Fibroblast of villous mesenchyme (primary cell): ENCODE measurements around the gene INPP4B. TPM values are rescaled to one million over a fixed set of nuclear protein-coding genes. Genes with fewer than 3 reads are reported as not detected.

Experiments used
- DNase-seq: peaks from one replicate; pipeline ENCODE4 v3.0.0-alpha.2; 2010; ENCODE audit warnings: low read depth
- H3K4me3 ChIP-seq: 2 replicates; pipeline ENCODE4 v1.5.1; 2011; ENCODE audit warnings: low read depth, mild to moderate bottlenecking, low read length
- total RNA-seq: library from RNA; depleted of rRNA; stranded (reverse); fragments of >200 nt; gene quantifications from 2 replicates; pipeline ENCODE4 v1.2.3, GENCODE V29; 2012
- TF ChIP-seq, protein P1 (sequence below): IDR thresholded peaks from 2 replicates; pipeline ENCODE4 v1.5.1; 2012; ENCODE audit warnings: low read depth, mild to moderate bottlenecking, low read length; ENCODE audit not compliant: insufficient read depth

Gene INPP4B
- total RNA-seq, 1 donor: 64.3 TPM

DNA sequence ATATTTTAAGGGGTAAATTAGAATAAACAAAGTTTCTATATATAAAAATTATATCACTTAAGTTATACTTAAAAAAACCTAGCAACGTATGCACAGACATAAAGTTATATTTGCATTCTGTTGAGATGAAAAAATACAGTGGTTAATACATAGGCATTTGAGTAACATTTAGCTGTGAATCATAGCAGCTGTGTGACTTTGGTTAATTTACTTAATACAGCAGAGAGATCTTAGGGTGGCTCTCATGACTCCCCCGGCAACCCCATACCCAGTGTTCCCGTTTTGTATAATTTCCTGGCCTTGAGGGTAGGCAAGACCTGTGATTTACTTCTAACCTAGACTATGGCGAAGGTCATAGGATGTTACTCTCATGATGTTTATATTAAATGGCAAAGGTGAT, 504.8 kb downstream of the INPP4B start:
- H3K4me3 ChIP-seq: no peak overlapping the region
- TF ChIP-seq, protein P1, sequence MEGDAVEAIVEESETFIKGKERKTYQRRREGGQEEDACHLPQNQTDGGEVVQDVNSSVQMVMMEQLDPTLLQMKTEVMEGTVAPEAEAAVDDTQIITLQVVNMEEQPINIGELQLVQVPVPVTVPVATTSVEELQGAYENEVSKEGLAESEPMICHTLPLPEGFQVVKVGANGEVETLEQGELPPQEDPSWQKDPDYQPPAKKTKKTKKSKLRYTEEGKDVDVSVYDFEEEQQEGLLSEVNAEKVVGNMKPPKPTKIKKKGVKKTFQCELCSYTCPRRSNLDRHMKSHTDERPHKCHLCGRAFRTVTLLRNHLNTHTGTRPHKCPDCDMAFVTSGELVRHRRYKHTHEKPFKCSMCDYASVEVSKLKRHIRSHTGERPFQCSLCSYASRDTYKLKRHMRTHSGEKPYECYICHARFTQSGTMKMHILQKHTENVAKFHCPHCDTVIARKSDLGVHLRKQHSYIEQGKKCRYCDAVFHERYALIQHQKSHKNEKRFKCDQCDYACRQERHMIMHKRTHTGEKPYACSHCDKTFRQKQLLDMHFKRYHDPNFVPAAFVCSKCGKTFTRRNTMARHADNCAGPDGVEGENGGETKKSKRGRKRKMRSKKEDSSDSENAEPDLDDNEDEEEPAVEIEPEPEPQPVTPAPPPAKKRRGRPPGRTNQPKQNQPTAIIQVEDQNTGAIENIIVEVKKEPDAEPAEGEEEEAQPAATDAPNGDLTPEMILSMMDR: no peak
- no peak for DNase-seq

DNA sequence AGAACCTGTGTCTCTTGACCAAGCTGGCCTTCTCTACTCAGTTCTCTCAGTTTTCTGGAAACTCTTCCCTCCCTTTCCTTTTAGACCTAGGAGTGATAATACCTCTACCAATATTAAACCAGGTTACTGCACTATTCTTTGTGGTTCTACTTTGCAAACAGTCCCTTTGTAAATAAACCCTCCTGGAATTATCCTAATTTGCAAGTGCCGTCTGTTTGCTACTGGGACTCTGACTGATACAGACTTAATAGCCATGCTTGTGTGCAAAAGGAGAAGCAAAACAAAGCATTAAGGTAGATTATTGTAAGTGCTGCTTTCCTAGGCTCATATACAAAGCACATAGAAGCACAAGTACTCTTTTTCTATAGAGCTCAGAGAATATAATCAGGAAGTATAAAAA, 507.0 kb downstream of the INPP4B start:
- no peak overlapping the region for H3K4me3 ChIP-seq
- DNase-seq: no peak
- TF ChIP-seq, protein P1: no peak

DNA sequence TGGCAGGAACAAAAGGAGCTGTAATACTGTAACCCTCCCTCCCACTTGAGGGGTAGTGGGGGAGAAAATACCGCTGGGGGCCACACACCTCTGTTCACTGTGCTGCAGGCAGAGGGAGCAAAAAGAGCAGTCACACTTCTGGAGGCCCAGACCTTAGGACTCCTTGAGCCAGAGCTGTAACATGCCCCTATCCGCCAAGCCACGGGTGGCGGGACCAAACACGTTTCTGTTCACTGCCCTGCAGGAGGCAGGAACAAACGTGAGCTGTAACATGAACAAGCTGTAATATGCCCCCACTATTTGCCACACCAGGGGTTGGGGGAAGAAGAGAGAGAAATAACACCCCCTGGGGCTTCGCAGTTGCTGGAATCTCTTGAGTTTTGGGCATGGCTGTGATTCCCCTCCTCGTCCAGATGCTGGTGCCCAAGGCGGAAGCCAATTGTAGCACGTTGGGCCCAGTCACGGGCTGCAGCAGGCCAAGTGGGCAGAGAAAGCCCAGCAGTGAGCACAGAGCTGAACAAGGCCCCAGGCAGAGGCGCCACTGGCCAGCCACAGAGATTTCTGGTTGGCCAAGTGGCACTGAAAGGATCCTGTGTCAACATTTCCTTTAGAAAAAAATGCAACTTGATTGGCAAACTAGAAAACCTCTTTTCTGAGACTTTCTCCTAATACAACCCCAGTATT, 509.7 kb downstream of the INPP4B start:
- TF ChIP-seq, protein P1: no peak
- no peak overlapping the region for H3K4me3 ChIP-seq
- DNase-seq: no peak

DNA sequence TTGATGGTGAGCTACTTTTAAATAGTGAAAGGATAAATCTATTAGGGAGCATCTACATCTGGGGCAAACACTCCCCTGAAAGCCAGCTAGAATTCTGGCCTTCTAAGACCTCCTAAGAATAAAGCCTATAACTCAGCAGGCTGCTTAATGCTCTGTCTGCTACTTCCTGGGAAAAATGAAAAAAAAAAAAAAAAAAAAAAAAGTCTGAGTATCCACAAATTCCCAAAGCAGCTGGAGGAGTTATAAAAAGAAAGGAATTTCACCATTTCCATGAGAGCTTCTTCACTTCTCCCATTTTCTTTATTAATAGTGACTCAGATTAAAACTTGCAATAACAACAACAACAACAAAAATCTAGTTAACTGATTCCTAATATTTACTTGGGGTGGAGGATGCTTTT, 511.2 kb downstream of the INPP4B start:
- DNase-seq: peak; percentile 33
- no peak overlapping the region for H3K4me3 ChIP-seq
- TF ChIP-seq, protein P1: no peak

DNA sequence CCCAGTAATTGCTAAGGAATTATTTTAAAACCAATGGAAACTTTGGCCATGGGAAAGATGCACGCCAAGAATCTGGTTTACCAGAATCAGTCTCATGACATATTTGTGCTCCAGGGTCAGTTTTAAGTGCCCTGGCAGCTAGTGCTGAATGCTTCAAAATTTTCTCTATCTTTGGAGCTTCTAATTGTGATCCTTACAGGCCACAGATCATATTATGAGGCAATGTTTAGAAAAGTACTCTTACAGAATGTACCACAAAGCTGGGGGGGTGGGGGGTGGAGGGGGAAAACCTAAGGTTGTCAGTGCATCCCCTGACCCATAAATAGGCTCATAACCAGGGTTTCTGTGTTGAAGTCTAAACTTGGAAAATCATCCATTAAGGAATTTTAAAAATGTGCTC, 514.5 kb downstream of the INPP4B start:
- H3K4me3 ChIP-seq: no peak overlapping the region
- peak; percentile 78 for DNase-seq
- TF ChIP-seq, protein P1: no peak

DNA sequence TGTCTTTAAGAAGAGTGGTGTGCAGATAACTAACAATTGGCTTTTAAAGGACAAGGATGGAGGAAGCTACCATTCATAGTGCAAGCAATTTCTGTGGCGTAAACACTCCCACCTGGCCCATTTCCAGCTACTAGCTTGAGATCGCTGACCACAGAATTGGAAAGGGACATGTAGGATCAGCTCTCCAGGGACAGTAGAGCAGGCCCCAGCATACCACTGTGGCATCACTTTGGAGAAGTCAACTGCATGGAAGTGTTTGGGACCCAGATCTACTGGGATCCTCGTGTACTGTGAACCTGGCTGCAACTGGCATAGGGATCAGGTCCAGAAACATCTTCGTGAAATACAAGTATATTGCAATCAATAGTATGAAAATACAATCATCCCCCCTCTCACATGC, 515.0 kb downstream of the INPP4B start:
- no peak overlapping the region for H3K4me3 ChIP-seq
- peak; percentile 46 for DNase-seq

More for the DNA sequence above, 515.0 kb downstream of the INPP4B start:
- TF ChIP-seq, protein P1: no peak
